Endodermal cell (in vitro differentiated cells): ENCODE measurements around the gene TGFBR3. TPM values are rescaled to one million over a fixed set of nuclear protein-coding genes. Genes with fewer than 3 reads are reported as not detected.

Source experiments
- DNase-seq: peaks from one replicate; pipeline ENCODE4 v3.0.0-alpha.2; 2017
- H3K27ac ChIP-seq: 2 replicates; pipeline ENCODE4 v1.5.1; 2013; ENCODE audit warnings: mild to moderate bottlenecking, low read depth, low read length, moderate library complexity
- H3K27me3 ChIP-seq: 2 replicates; pipeline ENCODE4 v1.6.1; 2013; ENCODE audit warnings: mild to moderate bottlenecking, low read length, moderate library complexity; ENCODE audit not compliant: insufficient read depth, control insufficient read depth, poor library complexity, severe bottlenecking
- H3K36me3 ChIP-seq: 2 replicates; pipeline ENCODE4 v1.7.0; 2013; ENCODE audit warnings: mild to moderate bottlenecking, low read length, moderate library complexity; ENCODE audit not compliant: control insufficient read depth, insufficient read depth
- H3K4me1 ChIP-seq: one replicate; pipeline ENCODE4 v1.7.0; 2013; ENCODE audit warnings: low read length; ENCODE audit not compliant: control insufficient read depth, insufficient read depth
- H3K4me3 ChIP-seq: 2 replicates; pipeline ENCODE4 v1.5.1; 2013; ENCODE audit warnings: mild to moderate bottlenecking, low read length, moderate library complexity
- H3K9ac ChIP-seq: 2 replicates; pipeline ENCODE4 v1.6.1; 2013; ENCODE audit warnings: mild to moderate bottlenecking, low read length, moderate library complexity; ENCODE audit not compliant: poor library complexity, severe bottlenecking; ENCODE audit errors: extremely low read depth
- H3K9me3 ChIP-seq: 2 replicates; pipeline ENCODE4 v1.6.1; 2013; ENCODE audit warnings: mild to moderate bottlenecking, low read length, moderate library complexity; ENCODE audit not compliant: control insufficient read depth
- H3K27ac Mint-ChIP-seq: 2 replicates; pipeline ENCODE4 v1.8.0; 2020; ENCODE audit warnings: mixed read lengths
- H3K27me3 Mint-ChIP-seq: 2 replicates; pipeline ENCODE4 v1.8.0; 2021; ENCODE audit warnings: mild to moderate bottlenecking, mixed read lengths; ENCODE audit not compliant: insufficient read depth
- H3K36me3 Mint-ChIP-seq: 2 replicates; pipeline ENCODE4 v1.8.0; 2020; ENCODE audit warnings: low read depth, mixed read lengths
- H3K4me1 Mint-ChIP-seq: 2 replicates; pipeline ENCODE4 v1.8.0; 2020; ENCODE audit warnings: mixed read lengths
- H3K4me3 Mint-ChIP-seq: 2 replicates; pipeline ENCODE4 v1.8.0; 2020; ENCODE audit warnings: mild to moderate bottlenecking, moderate library complexity, mixed read lengths
- H3K9me3 Mint-ChIP-seq: 2 replicates; pipeline ENCODE4 v1.8.0; 2020; ENCODE audit warnings: mild to moderate bottlenecking, mixed read lengths
- CTCF ChIP-seq: fragments of 200-600 bp; sonication (generic); conservative IDR thresholded peaks from 2 replicates; pipeline ENCODE4 v1.5.0; 2021; ENCODE audit warnings: antibody characterized with exemption, mild to moderate bottlenecking
- WGBS, 2 experiments: methylation state at CpG; one replicate each; pipeline versions ENCODE4 v1.1.5 to v1.1.7; 2013; ENCODE audit warnings: missing lambda C conversion rate in 2 of 2, mixed read lengths in 1 of 2; ENCODE audit not compliant: insufficient coverage in 1 of 2, insufficient read length in 1 of 2; 5-methylcytosine and 5-hydroxymethylcytosine counted together
- total RNA-seq, 2 donors: library from RNA; stranded (reverse); fragmentation: NEBNext Ultra II Directional in 1 of 2; extraction: Animal tissue kit (Norgen Biotek cat#: 25700) in 1 of 2; gene quantifications; 2 replicates in 1 of 2; 3 replicates in 1 of 2; pipeline ENCODE4 v1.2.1, GENCODE V29; 2021

TGFBR3 gene
- total RNA-seq, 2 donors from 2014 or later: 8.1 to 8.5 TPM

GRCh38 chr1:91796390-91796654, 89.6 kb downstream of the TGFBR3 start:
- Mint-ChIP-seq H3K27me3 (no peaks in the 10 kb centered on the region), H3K9me3 (no peaks in the 10 kb centered on the region), H3K36me3 (peaks cover 9% of the 10 kb centered on the region), H3K27ac (no peak overlapping the region), H3K4me3 (no peak overlapping the region), H3K4me1 (peaks cover 22% of the 10 kb centered on the region)
- no peak overlapping the region for H3K4me3 ChIP-seq
- H3K4me1 ChIP-seq: peaks cover 3% of the 10 kb centered on the region
- no peak overlapping the region for H3K27ac ChIP-seq
- TF ChIP-seq CTCF: no peak
- no peak for DNase-seq
- no peaks in the 10 kb centered on the region for H3K9me3 ChIP-seq
- H3K27me3 ChIP-seq: no peaks in the 10 kb centered on the region
- H3K36me3 ChIP-seq: no peaks in the 10 kb centered on the region
- H3K9ac ChIP-seq: no peak overlapping the region
- WGBS, 2 experiments: 100% methylated on average over 3 to 4 of the region's 4 CpGs

GRCh38 chr1:91795591-91796389, 90.2 kb downstream of the TGFBR3 start:
- Mint-ChIP-seq H3K27ac (no peak overlapping the region), H3K27me3 (no peaks in the 10 kb centered on the region), H3K4me1 (peaks cover 27% of the 10 kb centered on the region), H3K36me3 (peaks cover 9% of the 10 kb centered on the region), H3K9me3 (no peaks in the 10 kb centered on the region), H3K4me3 (no peak overlapping the region)
- Histone ChIP-seq H3K9ac (no peak overlapping the region), H3K36me3 (no peaks in the 10 kb centered on the region), H3K4me3 (no peak overlapping the region), H3K9me3 (no peaks in the 10 kb centered on the region), H3K4me1 (peaks cover 3% of the 10 kb centered on the region), H3K27me3 (no peaks in the 10 kb centered on the region), H3K27ac (no peak overlapping the region)
- no peak for DNase-seq
- TF ChIP-seq CTCF: no peak
- WGBS, 2 experiments: 89 to 92% methylated on average over 3 to 7 of the region's 7 CpGs

- H3K4me1 ChIP-seq: peaks cover 11% of the 10 kb centered on the region
- H3K4me3 Mint-ChIP-seq: no peak overlapping the region
These were observed 92.1 kb downstream of the TGFBR3 start for GRCh38 chr1:91793877-91794276.

More at GRCh38 chr1:91793877-91794276, 92.1 kb downstream of the TGFBR3 start:
- peaks cover 9% of the 10 kb centered on the region for H3K36me3 Mint-ChIP-seq
- no peaks in the 10 kb centered on the region for H3K27me3 Mint-ChIP-seq
- no peaks in the 10 kb centered on the region for H3K9me3 Mint-ChIP-seq
- 81 to 89% methylated on average over 2 to 3 of the region's 3 CpGs for WGBS, 2 experiments
- Histone ChIP-seq H3K9me3 (no peaks in the 10 kb centered on the region), H3K36me3 (no peaks in the 10 kb centered on the region), H3K27me3 (no peaks in the 10 kb centered on the region), H3K27ac (no peak overlapping the region), H3K9ac (no peak overlapping the region), H3K4me3 (no peak overlapping the region)
- TF ChIP-seq CTCF: no peak
- no peak for DNase-seq
- H3K27ac Mint-ChIP-seq: no peak overlapping the region
- peaks cover 37% of the 10 kb centered on the region for H3K4me1 Mint-ChIP-seq
